D721Med (cell line): Measurements from ENCODE around the gene OR56A1.

ENCODE experiments used
- DNase-seq: peaks from one replicate; pipeline ENCODE4 v3.0.0; 2011; ENCODE audit warnings: low spot score; ENCODE audit not compliant: insufficient read length
- FAIRE-seq: peaks from 2 replicates; lab custom pipeline; 2011; peaks lifted over from hg19 to GRCh38; lab: Jason Lieb, UNC
- CTCF ChIP-seq: IDR thresholded peaks from 2 replicates; pipeline ENCODE4 v1.5.1; 2012; ENCODE audit warnings: mild to moderate bottlenecking, control low read depth; ENCODE audit not compliant: insufficient read depth; ENCODE audit errors: missing control alignments

OR56A1 gene

DNA sequence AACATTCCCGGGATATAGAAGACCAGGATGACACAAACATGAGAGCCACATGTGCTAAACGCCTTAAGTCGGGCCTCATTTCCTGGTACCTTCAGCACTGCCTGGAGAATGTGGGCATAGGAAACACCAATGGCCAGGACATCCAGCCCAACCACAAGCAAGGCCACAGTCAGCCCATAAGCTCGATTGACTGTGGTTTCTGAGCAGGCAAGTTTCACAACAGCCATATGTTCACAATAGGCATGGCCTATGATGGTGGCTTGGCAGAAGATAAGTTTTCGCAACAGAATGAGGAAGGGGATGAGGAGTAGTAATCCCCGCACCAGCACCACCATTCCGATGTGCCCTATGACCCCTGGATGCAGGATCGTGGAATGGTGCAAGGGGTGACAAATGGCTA is 26.9 kb upstream of the OR56A1 start:
- FAIRE-seq (no peak), DNase-seq (no peak)
- no peak for TF ChIP-seq CTCF

GRCh38 chr11:6055569-6055968 is 25.0 kb upstream of the OR56A1 start:
- no peak for TF ChIP-seq CTCF
- no peak for DNase-seq
- FAIRE-seq = no peak

- FAIRE-seq = no peak
- DNase-seq = no peak
- no peak for TF ChIP-seq CTCF
Observed at GRCh38 chr11:6052374-6052773, 21.8 kb upstream of the OR56A1 start.

GRCh38 chr11:6040874-6041273 is 10.3 kb upstream of the OR56A1 start:
- FAIRE-seq = no peak
- no peak for TF ChIP-seq CTCF
- no peak for DNase-seq

DNA sequence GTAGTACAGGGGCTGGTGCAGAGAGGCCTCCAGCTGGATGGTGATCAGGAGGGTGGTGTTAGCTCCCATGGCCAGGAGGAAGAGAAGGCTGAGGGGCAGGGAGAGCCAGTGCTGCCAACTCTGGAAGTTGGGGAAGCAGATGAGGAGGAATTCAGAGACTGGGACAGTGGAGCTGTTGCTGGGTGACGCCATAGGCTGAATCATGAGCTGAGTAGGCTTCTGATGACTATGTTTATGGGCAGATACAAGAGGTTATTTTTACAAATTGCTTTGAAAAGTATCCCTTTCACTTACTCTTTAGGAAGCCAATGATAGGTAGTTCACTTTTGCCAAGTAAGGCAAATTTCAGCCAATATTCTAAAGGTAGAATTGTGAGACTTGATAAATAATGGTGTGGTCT is 3.1 kb downstream of the OR56A1 start:
- FAIRE-seq (no peak), DNase-seq (no peak)
- TF ChIP-seq CTCF = no peak

DNA sequence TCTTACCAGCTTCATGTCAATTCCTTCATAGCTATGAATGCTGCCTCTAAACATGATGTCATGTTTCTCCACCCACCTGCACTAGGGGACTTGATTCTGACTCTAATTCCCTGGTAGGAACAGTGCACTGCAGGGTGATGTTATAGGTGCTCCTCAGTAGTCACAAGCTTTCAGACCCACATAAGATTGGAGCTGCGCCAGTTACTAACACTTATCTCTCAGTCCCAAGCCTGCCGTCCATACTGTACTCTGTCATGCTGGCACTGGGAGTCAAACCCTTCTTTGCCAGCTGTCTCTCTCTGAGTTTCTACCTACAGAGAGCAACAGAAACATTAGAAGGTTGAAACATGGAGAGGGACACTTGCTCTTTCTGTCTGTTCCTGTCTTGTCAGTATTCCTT is 5.5 kb downstream of the OR56A1 start:
- FAIRE-seq = no peak
- no peak for TF ChIP-seq CTCF

GRCh38 chr11:6022956-6023355 is 7.6 kb downstream of the OR56A1 start:
- FAIRE-seq (no peak), DNase-seq (no peak)
- TF ChIP-seq CTCF = peak; percentile 34

More for the DNA sequence above, 5.5 kb downstream of the OR56A1 start:
- no peak for DNase-seq
